Measurements from ENCODE around the gene USP24.

USP24 gene

GRCh38 chr1:55084257-55084656, 130.9 kb downstream of the USP24 start:
- H3K79me2 ChIP-seq (ENCODE audit: control insufficient read depth, low read length): no peaks in the 10 kb centered on the region
- H3K27me3 ChIP-seq (ENCODE audit: control insufficient read depth, low read length): no peaks in the 10 kb centered on the region
- peaks cover 96% of the 10 kb centered on the region for H3K36me3 ChIP-seq (ENCODE audit: control insufficient read depth, low read length)
- H3F3A ChIP-seq (ENCODE audit: control insufficient read depth, insufficient read depth): no peaks in the 10 kb centered on the region
- no peak overlapping the region for H3K4me3 ChIP-seq (ENCODE audit: low read length)
- TF ChIP-seq EZH2phosphoT487 (IDR thresholded peaks at IDR 0.05; ENCODE audit: borderline replicate concordance, low read length): no peak
- no peak for TF ChIP-seq CTCF (IDR thresholded peaks at IDR 0.05; ENCODE audit: low read depth, low read length, poor library complexity, severe bottlenecking)
- no peaks in the 10 kb centered on the region for H3K9me2 ChIP-seq (replicated peaks; ENCODE audit: control insufficient read depth, low read length)
- no peak overlapping the region for H3K27ac ChIP-seq (ENCODE audit: low read depth, low read length)
- no peaks in the 10 kb centered on the region for H3K9me3 ChIP-seq (ENCODE audit: control insufficient read depth, insufficient read depth, low read length)
- H4K20me1 ChIP-seq (ENCODE audit: control insufficient read depth, insufficient read depth, low read depth, low read length): no peaks in the 10 kb centered on the region
- H3K4me1 ChIP-seq (ENCODE audit: control insufficient read depth, low read length): no peaks in the 10 kb centered on the region
- no peak overlapping the region for H3K4me2 ChIP-seq (ENCODE audit: low read length)

GRCh38 chr1:55081905-55082296, 133.3 kb downstream of the USP24 start:
- H3K27ac ChIP-seq (ENCODE audit: low read depth, low read length): no peak overlapping the region
- H3K9me2 ChIP-seq (replicated peaks; ENCODE audit: control insufficient read depth, low read length): no peaks in the 10 kb centered on the region
- TF ChIP-seq CTCF (IDR thresholded peaks at IDR 0.05; ENCODE audit: low read depth, low read length, poor library complexity, severe bottlenecking) (no peak), EZH2phosphoT487 (IDR thresholded peaks at IDR 0.05; ENCODE audit: borderline replicate concordance, low read length) (no peak)
- H3K4me2 ChIP-seq (ENCODE audit: low read length): no peak overlapping the region
- no peaks in the 10 kb centered on the region for H3K27me3 ChIP-seq (ENCODE audit: control insufficient read depth, low read length)
- no peaks in the 10 kb centered on the region for H4K20me1 ChIP-seq (ENCODE audit: control insufficient read depth, insufficient read depth, low read depth, low read length)
- peaks cover 93% of the 10 kb centered on the region for H3K36me3 ChIP-seq (ENCODE audit: control insufficient read depth, low read length)
- H3F3A ChIP-seq (ENCODE audit: control insufficient read depth, insufficient read depth): no peaks in the 10 kb centered on the region
- H3K4me1 ChIP-seq (ENCODE audit: control insufficient read depth, low read length): no peaks in the 10 kb centered on the region
- H3K9me3 ChIP-seq (ENCODE audit: control insufficient read depth, insufficient read depth, low read length): no peaks in the 10 kb centered on the region
- H3K4me3 ChIP-seq (ENCODE audit: low read length): no peak overlapping the region
- no peaks in the 10 kb centered on the region for H3K79me2 ChIP-seq (ENCODE audit: control insufficient read depth, low read length)

GRCh38 chr1:55081188-55081904, 133.8 kb downstream of the USP24 start:
- no peaks in the 10 kb centered on the region for H3K79me2 ChIP-seq (ENCODE audit: control insufficient read depth, low read length)
- no peaks in the 10 kb centered on the region for H3K9me2 ChIP-seq (replicated peaks; ENCODE audit: control insufficient read depth, low read length)
- no peaks in the 10 kb centered on the region for H4K20me1 ChIP-seq (ENCODE audit: control insufficient read depth, insufficient read depth, low read depth, low read length)
- no peaks in the 10 kb centered on the region for H3K4me1 ChIP-seq (ENCODE audit: control insufficient read depth, low read length)
- H3K27me3 ChIP-seq (ENCODE audit: control insufficient read depth, low read length): no peaks in the 10 kb centered on the region
- H3K4me3 ChIP-seq (ENCODE audit: low read length): no peak overlapping the region
- no peak overlapping the region for H3K27ac ChIP-seq (ENCODE audit: low read depth, low read length)
- H3F3A ChIP-seq (ENCODE audit: control insufficient read depth, insufficient read depth): no peaks in the 10 kb centered on the region
- H3K36me3 ChIP-seq (ENCODE audit: control insufficient read depth, low read length): peaks cover 95% of the 10 kb centered on the region
- H3K9me3 ChIP-seq (ENCODE audit: control insufficient read depth, insufficient read depth, low read length): no peaks in the 10 kb centered on the region
- TF ChIP-seq CTCF (IDR thresholded peaks at IDR 0.05; ENCODE audit: low read depth, low read length, poor library complexity, severe bottlenecking) (no peak), EZH2phosphoT487 (IDR thresholded peaks at IDR 0.05; ENCODE audit: borderline replicate concordance, low read length) (no peak)
- H3K4me2 ChIP-seq (ENCODE audit: low read length): no peak overlapping the region

All from DOHH2 (cell line).